HT1080 (cell line): Measurements from ENCODE around the gene FAH. TPM values are rescaled to one million over a fixed set of nuclear protein-coding genes. Genes with fewer than 3 reads are reported as not detected.
A peak's percentile ranks its signal among the peaks of the same experiment; 100 is the strongest.
"Not testable (repeated sequence)": the region's sequence is repeated elsewhere in the genome, so short reads cannot be mapped to it uniquely, and the experiment has no call there.

Source experiments
- DNase-seq: peaks from one replicate; pipeline ENCODE4 v3.0.0-alpha.2; 2015; ENCODE audit warnings: low read depth
- polyA plus RNA-seq, 2 experiments: library from polyadenylated mRNA; depleted of rRNA; stranded (reverse); fragments of >200 nt; gene quantifications; 2 replicates each; pipeline ENCODE4 v1.2.3, GENCODE V29; 2015
- total RNA-seq: library from RNA; depleted of rRNA; stranded (reverse); fragments of >200 nt; shearing (Covaris generic); gene quantifications from 2 replicates; pipeline ENCODE4 v1.2.3, GENCODE V29; 2014; rRNA removed

Gene FAH
- 67.8 and 71.9 TPM in 2 replicates for total RNA-seq
- 42.1 and 42.5 TPM in 2 replicates for polyA plus RNA-seq (2015; cell fraction: cytosol; rRNA removed)
- polyA plus RNA-seq (2015; cell fraction: nucleus; rRNA removed), result 52.2 and 59.6 TPM in 2 replicates

DNA sequence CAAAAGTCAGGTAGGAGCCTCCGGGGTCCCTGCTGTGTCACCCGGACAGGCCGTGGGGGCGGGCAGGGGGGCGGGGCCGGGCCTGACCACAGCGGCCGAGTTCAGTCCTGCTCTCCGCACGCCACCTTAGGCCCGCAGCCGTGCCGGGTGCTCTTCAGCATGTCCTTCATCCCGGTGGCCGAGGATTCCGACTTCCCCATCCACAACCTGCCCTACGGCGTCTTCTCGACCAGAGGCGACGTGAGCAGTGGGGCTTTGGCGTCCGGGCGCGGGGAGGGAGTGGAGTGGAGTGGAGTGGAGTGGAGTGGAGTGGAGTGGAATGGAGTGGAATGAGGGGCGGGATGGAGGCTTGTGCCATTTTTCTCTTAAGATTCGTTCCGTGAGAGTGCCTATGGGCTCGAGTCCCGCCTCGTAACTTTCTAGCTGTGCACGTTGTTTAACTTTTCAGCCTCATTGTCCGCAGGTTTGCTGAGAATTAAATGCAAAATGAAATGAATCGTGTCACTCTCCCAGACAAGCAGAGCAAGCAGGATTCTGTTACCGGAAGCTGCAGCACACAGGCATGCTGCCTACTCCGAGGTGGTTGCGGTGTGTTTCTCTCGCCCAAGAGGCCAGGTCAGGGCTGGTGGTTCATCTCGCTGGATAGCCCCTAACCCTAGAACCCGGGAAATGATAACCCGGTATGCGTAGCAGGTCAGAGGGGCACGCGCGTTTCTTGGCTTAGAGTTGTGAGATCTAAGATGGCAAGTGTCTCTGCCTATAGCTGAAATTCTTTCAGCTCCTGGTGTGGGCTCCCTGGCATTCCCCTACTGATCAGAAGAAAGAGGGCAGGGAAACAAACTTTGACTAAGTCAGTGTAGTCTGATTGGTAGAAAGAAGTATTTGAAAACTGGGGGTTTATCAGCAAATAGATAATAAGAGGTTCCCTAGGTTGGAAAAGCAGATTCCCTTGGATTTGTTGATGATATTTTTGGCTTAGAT is at the start of gene FAH:
Gene FAH, plus strand, starts transcription at position 104 of the 981 bp plus-strand sequence. Its CDS starts 56 bp downstream, at position 160.
- peak; percentile 49 for DNase-seq

GRCh38 chr15:80105193-80105592 is 47.6 kb upstream of the FAH start:
- no peak for DNase-seq

GRCh38 chr15:80105595-80105994 is 47.2 kb upstream of the FAH start:
- DNase-seq, result peak; percentile 81

- DNase-seq, result no peak
These were observed 46.7 kb upstream of the FAH start for GRCh38 chr15:80106051-80106450.

DNA sequence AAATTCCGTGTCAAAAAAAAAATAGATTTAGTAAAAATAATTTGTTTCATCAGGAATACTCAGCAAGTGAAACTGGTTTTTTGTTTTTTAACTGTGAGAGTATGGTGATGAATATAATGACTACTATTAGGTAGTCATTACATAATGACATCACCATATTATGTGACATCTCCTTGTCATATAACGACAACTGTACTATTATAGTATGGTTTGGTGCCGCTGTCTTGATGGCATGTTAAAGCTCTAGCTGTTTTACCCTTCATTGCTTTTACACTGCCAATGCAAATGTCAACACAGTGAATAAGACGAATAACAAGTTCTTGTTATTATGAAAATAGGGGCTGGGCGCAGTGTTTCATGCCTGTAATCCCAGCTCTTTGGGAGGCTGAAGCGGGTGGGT is 45.6 kb upstream of the FAH start:
- no peak for DNase-seq

DNA sequence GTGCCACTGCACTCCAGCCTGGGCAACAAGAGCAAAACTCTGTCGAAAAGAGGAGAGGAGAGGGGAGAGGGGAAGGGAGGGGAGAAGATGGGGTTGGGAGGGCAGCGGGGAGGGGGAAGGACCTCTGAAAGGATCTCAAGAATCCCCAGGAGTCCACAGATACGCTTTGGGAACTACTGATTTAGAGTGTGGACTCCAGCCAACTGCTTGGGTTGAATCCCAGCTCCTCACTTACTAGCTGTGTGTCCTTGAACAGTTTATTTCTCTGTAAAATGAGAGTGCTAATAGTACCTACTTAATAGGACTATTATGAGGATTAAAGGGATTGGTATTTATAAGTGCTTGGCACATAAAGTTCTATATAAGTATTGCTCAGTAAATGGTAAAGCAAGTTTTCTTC is 45.0 kb upstream of the FAH start:
- no peak for DNase-seq

DNA sequence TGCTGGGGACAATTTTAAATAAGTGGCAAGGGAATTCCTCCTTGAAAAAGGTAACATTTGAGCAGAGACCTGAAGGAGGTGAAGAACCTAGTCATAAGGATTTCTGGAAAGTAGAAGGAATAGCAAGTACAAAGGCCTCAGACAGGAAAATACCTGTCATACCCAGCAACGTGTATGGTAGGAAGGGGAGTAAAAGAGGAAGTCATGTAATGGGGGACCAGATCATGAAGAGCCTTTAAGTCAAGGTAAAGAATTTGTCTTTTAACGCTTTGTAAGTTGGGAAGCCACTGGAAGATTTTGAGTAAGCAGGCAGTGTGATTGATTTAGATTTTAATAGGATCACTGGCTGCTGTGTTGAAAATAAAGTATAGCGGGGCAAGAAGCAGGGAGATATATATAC is 43.4 kb upstream of the FAH start:
- DNase-seq, result no peak

GRCh38 chr15:80110920-80111319 is 41.9 kb upstream of the FAH start:
- DNase-seq, result no peak

GRCh38 chr15:80114114-80114513 is 38.7 kb upstream of the FAH start:
- DNase-seq, result no peak

GRCh38 chr15:80115021-80115420 is 37.8 kb upstream of the FAH start:
- DNase-seq, result no peak

DNA sequence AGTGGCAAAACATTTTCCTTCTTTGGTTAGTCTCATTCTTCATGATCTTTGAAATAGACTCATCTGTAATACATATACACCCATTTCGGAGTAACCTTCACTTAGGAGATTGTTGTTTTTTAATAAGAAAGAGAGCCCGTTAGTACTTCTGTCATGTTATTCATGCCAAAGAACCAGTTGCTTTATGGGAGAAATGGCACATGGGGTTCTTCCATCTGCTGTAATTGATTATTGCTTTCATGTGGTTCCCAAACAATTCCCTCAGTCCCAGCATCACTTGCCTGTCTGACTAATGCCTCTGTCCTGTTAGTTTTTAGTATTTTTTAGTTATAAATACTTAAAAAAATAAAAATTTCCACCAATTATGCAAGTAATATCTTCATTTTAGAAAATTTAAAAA is 33.8 kb upstream of the FAH start:
- DNase-seq, result no peak

GRCh38 chr15:80120636-80121035 is 32.2 kb upstream of the FAH start:
- peak; percentile 34 for DNase-seq

DNA sequence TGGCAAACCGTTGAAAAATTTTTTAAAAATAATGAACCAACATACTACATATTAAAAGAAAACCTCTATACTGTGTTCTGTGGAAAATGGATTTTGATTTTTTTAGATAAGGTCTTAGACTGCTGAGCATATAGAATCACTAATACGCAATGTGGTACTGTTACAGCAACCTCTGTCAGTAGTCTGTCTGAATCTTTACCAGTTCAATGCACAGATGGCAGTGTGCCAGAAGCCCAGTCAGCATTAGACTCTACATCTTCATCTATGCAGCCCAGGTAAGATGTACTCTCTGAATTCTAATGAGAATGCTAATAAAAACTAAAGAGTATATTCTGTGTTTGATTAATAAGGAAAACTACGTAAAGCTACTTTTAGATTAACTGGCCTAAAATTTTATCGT is 31.3 kb upstream of the FAH start:
- no peak for DNase-seq

GRCh38 chr15:80123034-80123433 is 29.8 kb upstream of the FAH start:
- DNase-seq, result no peak

GRCh38 chr15:80127253-80127652 is 25.5 kb upstream of the FAH start:
- DNase-seq, result not testable (repeated sequence)

DNA sequence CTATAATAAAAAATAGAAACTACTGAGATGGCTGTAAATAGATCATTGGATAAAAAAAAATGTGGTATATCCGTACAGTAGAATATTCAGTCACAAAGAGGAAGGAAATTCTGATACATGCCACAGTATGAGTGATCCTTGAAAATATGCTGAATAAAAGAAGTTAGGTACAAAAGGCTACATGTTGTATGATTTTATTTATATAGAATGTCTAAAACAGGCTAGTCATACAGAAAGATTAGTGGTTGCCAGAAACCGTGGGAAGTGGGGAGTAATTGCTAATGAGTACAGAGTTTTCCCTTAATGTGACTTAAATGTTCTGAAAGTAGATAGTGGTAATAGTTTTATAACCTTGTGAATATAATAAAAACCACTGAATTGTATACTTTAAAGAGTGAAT is 24.9 kb upstream of the FAH start:
- DNase-seq, result no peak

GRCh38 chr15:80132382-80132781 is 20.4 kb upstream of the FAH start:
- DNase-seq, result no peak

DNA sequence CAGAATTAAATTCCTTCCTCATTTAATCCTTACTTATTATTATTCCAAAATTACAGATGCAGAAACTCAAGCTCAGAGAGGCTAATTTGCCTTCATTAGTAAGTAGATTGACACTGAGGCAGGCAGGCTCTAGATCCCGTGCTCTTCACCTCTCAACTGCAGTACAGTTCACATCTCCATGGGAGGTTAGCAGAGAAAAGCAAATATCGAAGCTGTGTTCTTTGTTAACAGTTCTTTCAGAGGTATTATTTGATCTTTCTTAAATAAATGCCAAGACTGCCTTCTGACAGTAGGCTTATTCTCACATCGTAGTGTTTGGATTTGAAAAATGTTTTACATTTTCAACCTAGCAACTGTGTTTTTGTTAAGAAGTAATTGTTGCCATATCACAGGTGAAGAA is 15.9 kb upstream of the FAH start:
- DNase-seq, result no peak

DNA sequence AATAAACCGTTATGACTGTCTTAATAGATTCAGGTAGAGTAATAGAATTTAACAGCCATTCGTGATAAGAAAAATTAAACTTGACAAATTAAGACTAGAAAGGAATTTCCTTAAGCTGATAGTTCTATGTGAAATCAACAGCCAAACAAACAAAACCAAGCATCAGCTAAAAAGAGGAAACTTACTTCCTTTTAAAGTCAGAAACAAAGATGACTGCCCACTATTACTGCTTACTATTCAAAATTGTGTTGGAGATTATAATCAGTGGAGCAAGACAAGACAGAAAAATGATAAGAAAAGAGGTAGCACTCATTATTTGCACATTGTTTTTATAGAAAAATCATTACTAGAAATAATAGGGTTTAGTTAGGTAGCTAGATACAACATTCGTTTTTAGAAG is 13.8 kb upstream of the FAH start:
- no peak for DNase-seq

DNA sequence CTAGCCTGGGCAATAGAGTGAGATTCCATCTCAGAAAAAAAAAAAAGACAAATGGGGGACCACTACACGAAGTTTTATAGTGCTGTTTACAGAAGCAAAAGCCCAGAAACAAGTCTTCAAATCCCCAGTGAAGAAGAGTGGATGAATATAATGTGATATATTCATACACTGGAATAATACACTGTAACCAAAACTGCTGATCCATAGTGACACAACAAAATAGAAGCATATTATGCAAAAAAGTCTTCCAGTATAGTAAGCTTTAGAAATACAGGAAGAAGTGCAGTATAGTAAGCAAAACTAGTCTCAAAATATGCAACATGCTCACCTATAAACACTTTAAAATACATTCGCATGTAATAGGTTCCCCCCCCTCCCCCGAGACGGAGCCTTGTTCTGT is 11.9 kb upstream of the FAH start:
- no peak for DNase-seq

- no peak for DNase-seq
These were observed 10.7 kb upstream of the FAH start for GRCh38 chr15:80141916-80142598.

DNA sequence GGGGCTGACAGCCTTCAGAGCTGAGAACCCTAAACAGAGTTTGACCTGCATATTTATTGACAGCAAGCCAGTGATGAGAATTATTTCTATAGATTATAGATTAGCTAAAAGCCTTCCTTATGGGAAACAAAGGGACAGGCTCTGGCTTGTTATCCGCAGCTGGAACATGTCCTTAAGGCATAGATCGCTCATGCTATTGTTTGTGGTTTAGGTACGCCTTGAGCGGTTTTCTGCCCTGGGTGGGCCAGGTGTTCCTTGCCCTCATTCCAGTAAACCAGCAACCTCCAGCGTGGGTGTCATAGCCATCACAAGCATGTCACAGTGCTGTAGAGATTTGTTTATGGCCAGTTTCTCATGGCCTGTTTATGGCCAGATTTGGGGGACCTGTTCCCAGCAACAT is 10.2 kb upstream of the FAH start:
- DNase-seq, result no peak
